Lung (tissue), 12 donors: Measurements from ENCODE around the gene FAM181B. TPM values are rescaled to one million over a fixed set of nuclear protein-coding genes. Genes with fewer than 3 reads are reported as not detected.
"Not testable (repeated sequence)": the region's sequence is repeated elsewhere in the genome, so short reads cannot be mapped to it uniquely, and the experiment has no call there.

Experiments used
- ATAC-seq: fragments of 200-7000 bp; cut with Tn5 transposase; one replicate; pipeline ENCODE4 v1.9.1; 2020; ENCODE audit warnings: moderate number of reproducible peaks; ENCODE audit not compliant: insufficient read depth, low FRiP score
- DNase-seq, 3 donors: peaks; one replicate each; pipeline ENCODE4 v3.0.0-alpha.2; 2013 to 2017
- H3K27ac ChIP-seq, 2 donors: one replicate each; pipeline ENCODE4 v1.5.1; 2013; ENCODE audit warnings: mild to moderate bottlenecking in 2 of 2, moderate library complexity in 2 of 2, control low read depth in 1 of 2, inconsistent platforms in 1 of 2, low read depth in 1 of 2, low read length in 1 of 2
- H3K27me3 ChIP-seq, 3 donors: one replicate each; pipeline ENCODE4 v1.5.1; 2013; ENCODE audit warnings: low read length in 2 of 3; ENCODE audit not compliant: control insufficient read depth in 3 of 3, insufficient read depth in 3 of 3
- H3K36me3 ChIP-seq, 4 donors: one replicate each; pipeline ENCODE4 v1.5.1; 2013; ENCODE audit warnings: low read length in 4 of 4, mild to moderate bottlenecking in 1 of 4, moderate library complexity in 1 of 4; ENCODE audit not compliant: control insufficient read depth in 4 of 4, insufficient read depth in 4 of 4
- H3K4me1 ChIP-seq, 5 donors: one replicate each; pipeline ENCODE4 v1.5.1; 2013; ENCODE audit warnings: low read length in 5 of 5, mild to moderate bottlenecking in 2 of 5, moderate library complexity in 1 of 5; ENCODE audit not compliant: control insufficient read depth in 5 of 5, insufficient read depth in 5 of 5
- H3K4me3 ChIP-seq: one replicate; pipeline ENCODE4 v1.5.1; 2013; ENCODE audit warnings: mild to moderate bottlenecking, control low read depth, moderate library complexity
- H3K9ac ChIP-seq, 2 donors: one replicate each; pipeline ENCODE4 v1.5.1; 2013; ENCODE audit warnings: low read length in 2 of 2, control low read depth in 1 of 2; ENCODE audit not compliant: insufficient read depth in 1 of 2
- H3K9me3 ChIP-seq, 4 donors: one replicate each; pipeline ENCODE4 v1.5.1; 2013; ENCODE audit warnings: low read length in 3 of 4, mild to moderate bottlenecking in 1 of 4, moderate library complexity in 1 of 4; ENCODE audit not compliant: control insufficient read depth in 4 of 4, insufficient read depth in 3 of 4
- WGBS, 2 donors: extraction: QIAGEN DNeasy Blood & Tissue Kit; methylation state at CpG; one replicate each; pipeline ENCODE4 v1.1.7; 2013; 5-methylcytosine and 5-hydroxymethylcytosine counted together
- polyA plus RNA-seq, 2 donors: library from polyadenylated mRNA; stranded (reverse); fragments of 200-250 nt; gene quantifications; one replicate each; pipeline ENCODE4 v1.2.1, GENCODE V29; 2013
- total RNA-seq, 2 donors: library from RNA; depleted of rRNA in 1 of 2; stranded (reverse); fragments of >200 nt in 1 of 2; gene quantifications; one replicate each; pipeline ENCODE4 v1.2.1, GENCODE V29; 2014 to 2021
- TF ChIP-seq, protein P1 (sequence below): IDR thresholded peaks from 2 replicates; pipeline ENCODE4 v1.5.1; 2012; ENCODE audit warnings: mild to moderate bottlenecking; ENCODE audit errors: control extremely low read depth, extremely low read depth
- donor health status: control.
- donor health status: control.
- donor health status: Bipolar disorder and iron deficiency.
- donor health status: healthy.
- donor health status: DM: yes; HTN: yes; CAD: no.

FAM181B gene
- total and polyA plus RNA-seq, 4 donors, result 0.02 to 0.23 (median 0.14) TPM

DNA sequence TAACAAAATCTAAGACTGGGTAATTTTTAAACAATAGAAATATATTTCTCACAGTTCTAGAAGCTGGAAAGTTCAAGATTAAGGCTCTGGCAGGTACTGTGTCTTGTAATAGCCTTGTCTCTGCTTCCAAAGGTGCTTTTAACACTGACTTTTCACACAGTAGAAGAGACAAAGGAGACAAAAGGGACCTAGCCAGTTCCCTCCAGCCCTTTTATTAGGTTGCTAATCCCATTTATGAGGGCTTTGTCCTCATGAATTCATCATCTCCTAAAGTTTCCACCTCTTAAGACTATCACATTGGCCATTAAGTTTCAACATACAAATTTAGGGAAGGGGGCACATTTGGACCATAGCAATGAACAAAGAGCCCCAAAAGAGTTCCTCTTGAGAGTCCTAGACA lies 40.7 kb downstream of the FAM181B start:
- TF ChIP-seq, protein P1, sequence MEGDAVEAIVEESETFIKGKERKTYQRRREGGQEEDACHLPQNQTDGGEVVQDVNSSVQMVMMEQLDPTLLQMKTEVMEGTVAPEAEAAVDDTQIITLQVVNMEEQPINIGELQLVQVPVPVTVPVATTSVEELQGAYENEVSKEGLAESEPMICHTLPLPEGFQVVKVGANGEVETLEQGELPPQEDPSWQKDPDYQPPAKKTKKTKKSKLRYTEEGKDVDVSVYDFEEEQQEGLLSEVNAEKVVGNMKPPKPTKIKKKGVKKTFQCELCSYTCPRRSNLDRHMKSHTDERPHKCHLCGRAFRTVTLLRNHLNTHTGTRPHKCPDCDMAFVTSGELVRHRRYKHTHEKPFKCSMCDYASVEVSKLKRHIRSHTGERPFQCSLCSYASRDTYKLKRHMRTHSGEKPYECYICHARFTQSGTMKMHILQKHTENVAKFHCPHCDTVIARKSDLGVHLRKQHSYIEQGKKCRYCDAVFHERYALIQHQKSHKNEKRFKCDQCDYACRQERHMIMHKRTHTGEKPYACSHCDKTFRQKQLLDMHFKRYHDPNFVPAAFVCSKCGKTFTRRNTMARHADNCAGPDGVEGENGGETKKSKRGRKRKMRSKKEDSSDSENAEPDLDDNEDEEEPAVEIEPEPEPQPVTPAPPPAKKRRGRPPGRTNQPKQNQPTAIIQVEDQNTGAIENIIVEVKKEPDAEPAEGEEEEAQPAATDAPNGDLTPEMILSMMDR, result no peak
- H3K36me3 ChIP-seq, result no peaks in the 10 kb centered on the region
- DNase-seq (no peak), ATAC-seq (no peak)
- no peak overlapping the region for H3K27ac ChIP-seq
- no peaks in the 10 kb centered on the region for H3K4me1 ChIP-seq
- H3K27me3 ChIP-seq, result no peaks in the 10 kb centered on the region
- H3K4me3 ChIP-seq, result no peak overlapping the region
- H3K9me3 ChIP-seq, result no peaks in the 10 kb centered on the region
- H3K9ac ChIP-seq, result no peak overlapping the region

DNA sequence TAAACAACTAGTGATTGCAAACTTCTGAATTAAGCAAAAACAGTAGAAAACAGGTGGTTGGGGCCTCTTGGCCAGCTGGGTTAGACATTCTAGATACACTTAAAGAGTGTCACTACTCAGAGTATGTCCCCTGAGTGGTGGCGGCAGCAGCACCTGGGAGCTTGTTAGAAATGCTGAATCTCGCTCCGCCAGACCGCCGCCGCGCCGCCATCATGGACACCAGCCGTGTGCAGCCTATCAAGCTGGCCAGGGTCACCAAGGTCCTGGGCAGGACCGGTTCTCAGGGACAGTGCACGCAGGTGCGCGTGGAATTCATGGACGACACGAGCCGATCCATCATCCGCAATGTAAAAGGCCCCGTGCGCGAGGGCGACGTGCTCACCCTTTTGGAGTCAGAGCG lies 44.3 kb downstream of the FAM181B start:
- ATAC-seq, H3K27ac ChIP-seq, H3K9me3 ChIP-seq, H3K9ac ChIP-seq, DNase-seq, H3K27me3 ChIP-seq, H3K36me3 ChIP-seq, H3K4me1 ChIP-seq, H3K4me3 ChIP-seq: not testable (repeated sequence)
- 96 to 98% methylated on average over 17 to 23 of the region's 23 CpGs for WGBS, 2 donors

DNA sequence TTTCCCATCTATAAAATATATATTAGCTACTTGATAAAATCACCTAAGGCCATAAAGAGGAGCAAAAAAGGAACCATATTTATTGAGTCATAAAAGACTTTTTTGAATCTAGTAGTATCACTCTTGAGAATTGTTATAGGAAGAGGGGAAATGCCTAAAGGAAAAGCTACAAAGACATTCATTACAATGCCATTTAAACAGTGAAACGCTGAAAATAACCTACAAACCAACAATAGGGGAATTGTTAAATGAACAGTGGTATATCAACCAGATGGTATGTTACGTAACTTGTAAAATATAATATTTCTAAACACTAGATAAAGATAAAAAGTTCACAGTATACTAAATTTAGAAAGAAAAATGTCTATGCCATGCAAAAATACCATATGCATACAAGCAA lies 47.5 kb downstream of the FAM181B start:
- TF ChIP-seq, protein P1, result no peak
- Histone ChIP-seq H3K27ac (no peak overlapping the region), H3K27me3 (no peaks in the 10 kb centered on the region), H3K9me3 (peaks cover 0 to 6% (median under 1%) of the 10 kb centered on the region in 4 donors), H3K36me3 (no peaks in the 10 kb centered on the region), H3K9ac (no peak overlapping the region), H3K4me1 (no peaks in the 10 kb centered on the region), H3K4me3 (no peak overlapping the region)
- DNase-seq, result no peak
- no peak for ATAC-seq
- WGBS, 2 donors, result 49 to 61% methylated on average over 2 of the region's 2 CpGs

DNA sequence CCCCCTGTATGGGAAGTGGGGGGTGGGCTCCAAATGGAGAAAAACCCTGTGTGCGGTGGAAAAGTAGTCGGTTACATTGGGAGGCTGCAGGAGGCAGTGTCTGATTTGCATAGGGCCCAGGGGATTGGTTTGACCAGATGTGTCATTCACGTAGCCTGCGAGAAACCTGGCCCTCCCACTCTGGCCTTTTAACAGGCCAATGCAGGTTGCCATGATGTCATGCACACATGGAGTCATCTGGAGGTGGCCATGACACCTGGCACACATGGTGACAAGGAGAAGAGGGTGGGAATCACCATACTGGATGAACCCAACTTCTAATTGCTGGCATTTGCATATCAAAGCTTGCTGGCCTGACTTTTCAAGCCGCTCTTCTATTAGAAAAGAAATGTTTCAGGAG lies 50.6 kb downstream of the FAM181B start:
- no peak overlapping the region for H3K9ac ChIP-seq
- no peaks in the 10 kb centered on the region for H3K36me3 ChIP-seq
- ATAC-seq, result no peak
- H3K27ac ChIP-seq, result no peak overlapping the region
- no peaks in the 10 kb centered on the region for H3K4me1 ChIP-seq
- DNase-seq, result no peak
- 90 to 91% methylated on average over 5 of the region's 5 CpGs for WGBS, 2 donors
- H3K4me3 ChIP-seq, result no peak overlapping the region
- H3K27me3 ChIP-seq, result no peaks in the 10 kb centered on the region
- TF ChIP-seq, protein P1, result no peak
- peaks cover 0 to 6% (median 2%) of the 10 kb centered on the region in 4 donors for H3K9me3 ChIP-seq
